Measurements from ENCODE around the gene RPGRIP1. TPM values are rescaled to one million over a fixed set of nuclear protein-coding genes. Genes with fewer than 3 reads are reported as not detected.
"Not testable (repeated sequence)": the region's sequence is repeated elsewhere in the genome, so short reads cannot be mapped to it uniquely, and the experiment has no call there.

RPGRIP1 gene
- polyA plus RNA-seq, 6 donors from 2014 or later = 0.26 TPM; not detected in 5

GRCh38 chr14:21264025-21264801 is 15.7 kb upstream of the RPGRIP1 start:
- Mint-ChIP-seq H3K27ac (peak overlapping the region in 4 of 6 donors; percentile 37 to 88 (median 74)), H3K4me3 (peak overlapping the region; percentile 17 to 98 (median 50)), H3K36me3 (peaks cover 34% of the 10 kb centered on the region in 2 donors), H3K4me1 (peaks cover 38 to 62% (median 56%) of the 10 kb centered on the region in 3 donors), H3K27me3 (no peaks in the 10 kb centered on the region), H3K9me3 (peaks cover 0 to 2% (median 0%) of the 10 kb centered on the region in 7 donors)
- DNase-seq (no peak), ATAC-seq (ENCODE audit: low read depth in 2 of 2) (no peak)

- Mint-ChIP-seq H3K36me3 (peaks cover 22 to 24% of the 10 kb centered on the region in 2 donors), H3K27ac (peak overlapping the region; percentile 74 to 99 (median 93)), H3K4me1 (peaks cover 31 to 59% (median 48%) of the 10 kb centered on the region in 3 donors), H3K9me3 (peaks cover 0 to 2% (median 0%) of the 10 kb centered on the region in 7 donors), H3K4me3 (peak overlapping the region; percentile 78 to 100 (median 100)), H3K27me3 (no peaks in the 10 kb centered on the region)
- DNase-seq (no peak), ATAC-seq (ENCODE audit: low read depth in 2 of 2) (no peak)
These were observed 12.4 kb upstream of the RPGRIP1 start for GRCh38 chr14:21267431-21267845.

GRCh38 chr14:21267886-21268616 is 11.8 kb upstream of the RPGRIP1 start:
- H3K4me3 Mint-ChIP-seq = peak overlapping the region; percentile 94 to 100 (median 100)
- peaks cover 28 to 56% (median 44%) of the 10 kb centered on the region in 3 donors for H3K4me1 Mint-ChIP-seq
- H3K36me3 Mint-ChIP-seq = peaks cover 18 to 22% of the 10 kb centered on the region in 2 donors
- H3K27ac Mint-ChIP-seq = peak overlapping the region; percentile 85 to 100 (median 100)
- no peak for DNase-seq
- H3K27me3 Mint-ChIP-seq = no peaks in the 10 kb centered on the region
- ATAC-seq (ENCODE audit: low read depth in 2 of 2) = no peak
- H3K9me3 Mint-ChIP-seq = peaks cover 0 to 2% (median 0%) of the 10 kb centered on the region in 7 donors

GRCh38 chr14:21268617-21269251 is 11.1 kb upstream of the RPGRIP1 start:
- DNase-seq (peak; percentile 24), ATAC-seq (ENCODE audit: low read depth in 2 of 2) (no peak)
- H3K36me3 Mint-ChIP-seq = peaks cover 15 to 18% of the 10 kb centered on the region in 2 donors

GRCh38 chr14:21269252-21270046 is 10.4 kb upstream of the RPGRIP1 start, which contains the start of gene HNRNPC:
HNRNPC (minus strand) TSS chr14:21269442; CDS start chr14:21234193, 35,249 bp downstream.
- Mint-ChIP-seq H3K4me1 (peaks cover 17 to 43% (median 33%) of the 10 kb centered on the region in 3 donors), H3K4me3 (peak within 1 kb of the TSS; percentile 94 to 100 (median 100)), H3K9me3 (peaks cover 0 to 2% (median 0%) of the 10 kb centered on the region in 7 donors), H3K27me3 (no peaks in the 10 kb centered on the region), H3K27ac (peak within 1 kb of the TSS; percentile 99 to 100 (median 100)), H3K36me3 (peaks cover 13 to 18% of the 10 kb centered on the region in 2 donors)
- ATAC-seq (ENCODE audit: low read depth in 2 of 2) = peak; percentile 84 to 86
- DNase-seq = peak; percentile 100

More at GRCh38 chr14:21268617-21269251, 11.1 kb upstream of the RPGRIP1 start:
- H3K27ac Mint-ChIP-seq = peak overlapping the region; percentile 99 to 100 (median 100)
- peak overlapping the region; percentile 94 to 100 (median 100) for H3K4me3 Mint-ChIP-seq
- peaks cover 0 to 2% (median 0%) of the 10 kb centered on the region in 7 donors for H3K9me3 Mint-ChIP-seq
- no peaks in the 10 kb centered on the region for H3K27me3 Mint-ChIP-seq
- H3K4me1 Mint-ChIP-seq = peaks cover 21 to 50% (median 37%) of the 10 kb centered on the region in 3 donors

GRCh38 chr14:21272661-21273060 is 7.2 kb upstream of the RPGRIP1 start:
- H3K27me3 Mint-ChIP-seq = not testable (repeated sequence)
- peak overlapping the region in 1 of 6 donors; percentile 60 for H3K27ac Mint-ChIP-seq

GRCh38 chr14:21275261-21275858 is 4.5 kb upstream of the RPGRIP1 start:
- Mint-ChIP-seq H3K27ac (no peak overlapping the region), H3K4me3 (no peak overlapping the region)
- no peak for ATAC-seq (ENCODE audit: low read depth in 2 of 2)

More at GRCh38 chr14:21272661-21273060, 7.2 kb upstream of the RPGRIP1 start:
- peaks cover 8 to 12% of the 10 kb centered on the region in 2 donors for H3K36me3 Mint-ChIP-seq
- not testable (repeated sequence) for ATAC-seq (ENCODE audit: low read depth in 2 of 2); H3K9me3 Mint-ChIP-seq; DNase-seq
- peaks cover 9 to 18% (median 12%) of the 10 kb centered on the region in 3 donors for H3K4me1 Mint-ChIP-seq
- peak overlapping the region in 1 of 8 donors; percentile 14 for H3K4me3 Mint-ChIP-seq

GRCh38 chr14:21278632-21279031 is 1.3 kb upstream of the RPGRIP1 start:
- no peak for ATAC-seq (ENCODE audit: low read depth in 2 of 2)
- H3K27ac Mint-ChIP-seq = no peak overlapping the region

More at GRCh38 chr14:21275261-21275858, 4.5 kb upstream of the RPGRIP1 start:
- peaks cover 0 to under 1% (median 0%) of the 10 kb centered on the region in 3 donors for H3K4me1 Mint-ChIP-seq
- H3K36me3 Mint-ChIP-seq = no peaks in the 10 kb centered on the region
- H3K9me3 Mint-ChIP-seq = no peaks in the 10 kb centered on the region
- DNase-seq = no peak
- no peaks in the 10 kb centered on the region for H3K27me3 Mint-ChIP-seq

GRCh38 chr14:21281917-21282316 is 2.0 kb downstream of the RPGRIP1 start:
- H3K36me3 Mint-ChIP-seq; H3K4me3 Mint-ChIP-seq; H3K27me3 Mint-ChIP-seq; ATAC-seq (ENCODE audit: low read depth in 2 of 2); H3K27ac Mint-ChIP-seq; DNase-seq; H3K9me3 Mint-ChIP-seq; H3K4me1 Mint-ChIP-seq: not testable (repeated sequence)

More at GRCh38 chr14:21278632-21279031, 1.3 kb upstream of the RPGRIP1 start:
- Mint-ChIP-seq H3K9me3 (no peaks in the 10 kb centered on the region), H3K27me3 (no peaks in the 10 kb centered on the region), H3K4me1 (no peaks in the 10 kb centered on the region), H3K4me3 (no peak overlapping the region), H3K36me3 (no peaks in the 10 kb centered on the region)
- no peak for DNase-seq

GRCh38 chr14:21286516-21286915 is 6.6 kb downstream of the RPGRIP1 start:
- H3K27me3 Mint-ChIP-seq; ATAC-seq (ENCODE audit: low read depth in 2 of 2); H3K9me3 Mint-ChIP-seq; H3K4me1 Mint-ChIP-seq; H3K36me3 Mint-ChIP-seq; H3K27ac Mint-ChIP-seq; DNase-seq: not testable (repeated sequence)
- H3K4me3 Mint-ChIP-seq = peak overlapping the region in 1 of 8 donors; percentile 66

GRCh38 chr14:21287168-21287567 is 7.3 kb downstream of the RPGRIP1 start:
- peaks cover 6 to 10% (median 9%) of the 10 kb centered on the region in 3 donors for H3K27me3 Mint-ChIP-seq
- H3K36me3 Mint-ChIP-seq = no peaks in the 10 kb centered on the region
- ATAC-seq (ENCODE audit: low read depth in 2 of 2) (no peak), DNase-seq (no peak)
- no peak overlapping the region for H3K4me3 Mint-ChIP-seq
- H3K9me3 Mint-ChIP-seq = no peaks in the 10 kb centered on the region
- H3K27ac Mint-ChIP-seq = no peak overlapping the region
- peaks cover 3 to 9% (median 5%) of the 10 kb centered on the region in 3 donors for H3K4me1 Mint-ChIP-seq

GRCh38 chr14:21294026-21294425 is 14.1 kb downstream of the RPGRIP1 start:
- H3K4me3 Mint-ChIP-seq; H3K27me3 Mint-ChIP-seq; ATAC-seq (ENCODE audit: low read depth in 2 of 2); H3K27ac Mint-ChIP-seq; DNase-seq; H3K4me1 Mint-ChIP-seq; H3K9me3 Mint-ChIP-seq; H3K36me3 Mint-ChIP-seq: not testable (repeated sequence)

All from naive B cell (primary cell).